KOPT-K1 (cell line): ENCODE measurements around the gene COMMD6.
"Not testable (repeated sequence)": the region's sequence is repeated elsewhere in the genome, so short reads cannot be mapped to it uniquely, and the experiment has no call there.

Experiments
- H3K27ac ChIP-seq: fragments of 200-600 bp; sonication (generic); 2 replicates; pipeline ENCODE4 v1.5.1; 2016; ENCODE audit warnings: antibody characterized with exemption, mild to moderate bottlenecking, low read depth, low read length; ENCODE audit not compliant: poor library complexity, severe bottlenecking
- H3K36me3 ChIP-seq: fragments of 200-600 bp; sonication (generic); 2 replicates; pipeline ENCODE4 v1.5.1; 2017; ENCODE audit warnings: antibody characterized with exemption, mild to moderate bottlenecking, low read length, moderate library complexity; ENCODE audit not compliant: insufficient read depth
- H3K9me3 ChIP-seq: fragments of 200-600 bp; sonication (generic); 2 replicates; pipeline ENCODE4 v1.5.1; 2017; ENCODE audit warnings: antibody characterized with exemption, low read length, mild to moderate bottlenecking; ENCODE audit not compliant: insufficient read depth, poor library complexity, severe bottlenecking

The COMMD6 gene

GRCh38 chr13:75547917-75548316, 10.3 kb upstream of the COMMD6 start:
- H3K9me3 ChIP-seq, result no peaks in the 10 kb centered on the region
- no peak overlapping the region for H3K27ac ChIP-seq
- H3K36me3 ChIP-seq, result 0 out of 2 replicates have a peak, but pooled peaks cover 5% of the 10 kb centered on the region

GRCh38 chr13:75545386-75545785, 7.7 kb upstream of the COMMD6 start:
- not testable (repeated sequence) for H3K27ac ChIP-seq, H3K36me3 ChIP-seq, H3K9me3 ChIP-seq

- Histone ChIP-seq H3K9me3 (no peaks in the 10 kb centered on the region), H3K36me3 (no peaks in the 10 kb centered on the region), H3K27ac (no peak overlapping the region)
Measured at GRCh38 chr13:75544681-75545330, 7.2 kb upstream of the COMMD6 start.

GRCh38 chr13:75541961-75542360, 4.3 kb upstream of the COMMD6 start:
- H3K27ac ChIP-seq, result no peak overlapping the region
- H3K36me3 ChIP-seq, result no peaks in the 10 kb centered on the region
- no peaks in the 10 kb centered on the region for H3K9me3 ChIP-seq

- no peak overlapping the region for H3K27ac ChIP-seq
- no peaks in the 10 kb centered on the region for H3K36me3 ChIP-seq
- no peaks in the 10 kb centered on the region for H3K9me3 ChIP-seq
Measured at GRCh38 chr13:75541287-75541686, 3.6 kb upstream of the COMMD6 start.

- Histone ChIP-seq H3K9me3 (no peaks in the 10 kb centered on the region), H3K36me3 (peaks cover 29% of the 10 kb centered on the region), H3K27ac (no peak overlapping the region)
Measured at GRCh38 chr13:75533861-75534260, 3.8 kb downstream of the COMMD6 start.

GRCh38 chr13:75530549-75530961, 7.1 kb downstream of the COMMD6 start:
- Histone ChIP-seq H3K27ac (no peak overlapping the region), H3K9me3 (no peaks in the 10 kb centered on the region), H3K36me3 (peaks cover 58% of the 10 kb centered on the region)

GRCh38 chr13:75521956-75522355, 15.7 kb downstream of the COMMD6 start:
- H3K9me3 ChIP-seq, result peaks cover 5% of the 10 kb centered on the region
- H3K27ac ChIP-seq, result no peak overlapping the region
- peaks cover 17% of the 10 kb centered on the region for H3K36me3 ChIP-seq

GRCh38 chr13:75518439-75519088, 19.1 kb downstream of the COMMD6 start:
- H3K36me3 ChIP-seq, result no peaks in the 10 kb centered on the region
- no peak overlapping the region for H3K27ac ChIP-seq
- H3K9me3 ChIP-seq, result peaks cover 5% of the 10 kb centered on the region

- H3K9me3 ChIP-seq, result no peaks in the 10 kb centered on the region
- no peak overlapping the region for H3K27ac ChIP-seq
Measured at GRCh38 chr13:75514080-75514995, 23.3 kb downstream of the COMMD6 start.

GRCh38 chr13:75513271-75513670, 24.4 kb downstream of the COMMD6 start:
- Histone ChIP-seq H3K27ac (no peak overlapping the region), H3K36me3 (no peaks in the 10 kb centered on the region), H3K9me3 (no peaks in the 10 kb centered on the region)

More at GRCh38 chr13:75514080-75514995, 23.3 kb downstream of the COMMD6 start:
- H3K36me3 ChIP-seq, result no peaks in the 10 kb centered on the region

- no peaks in the 10 kb centered on the region for H3K9me3 ChIP-seq
- H3K27ac ChIP-seq, result no peak overlapping the region
- H3K36me3 ChIP-seq, result no peaks in the 10 kb centered on the region
Measured at GRCh38 chr13:75512253-75512652, 25.4 kb downstream of the COMMD6 start.

GRCh38 chr13:75511051-75511625, 26.5 kb downstream of the COMMD6 start:
- no peak overlapping the region for H3K27ac ChIP-seq
- H3K9me3 ChIP-seq, result no peaks in the 10 kb centered on the region
- no peaks in the 10 kb centered on the region for H3K36me3 ChIP-seq

- H3K27ac ChIP-seq, result no peak overlapping the region
- no peaks in the 10 kb centered on the region for H3K36me3 ChIP-seq
- no peaks in the 10 kb centered on the region for H3K9me3 ChIP-seq
Measured at GRCh38 chr13:75508002-75508548, 29.6 kb downstream of the COMMD6 start.
